Kidney glomerular epithelial cell (primary cell): ENCODE measurements around the gene OLIG1.

Source experiments
- DNase-seq: peaks from one replicate; lab custom pipeline; 2025; lab: John Stamatoyannopoulos, UW

OLIG1 gene

DNA sequence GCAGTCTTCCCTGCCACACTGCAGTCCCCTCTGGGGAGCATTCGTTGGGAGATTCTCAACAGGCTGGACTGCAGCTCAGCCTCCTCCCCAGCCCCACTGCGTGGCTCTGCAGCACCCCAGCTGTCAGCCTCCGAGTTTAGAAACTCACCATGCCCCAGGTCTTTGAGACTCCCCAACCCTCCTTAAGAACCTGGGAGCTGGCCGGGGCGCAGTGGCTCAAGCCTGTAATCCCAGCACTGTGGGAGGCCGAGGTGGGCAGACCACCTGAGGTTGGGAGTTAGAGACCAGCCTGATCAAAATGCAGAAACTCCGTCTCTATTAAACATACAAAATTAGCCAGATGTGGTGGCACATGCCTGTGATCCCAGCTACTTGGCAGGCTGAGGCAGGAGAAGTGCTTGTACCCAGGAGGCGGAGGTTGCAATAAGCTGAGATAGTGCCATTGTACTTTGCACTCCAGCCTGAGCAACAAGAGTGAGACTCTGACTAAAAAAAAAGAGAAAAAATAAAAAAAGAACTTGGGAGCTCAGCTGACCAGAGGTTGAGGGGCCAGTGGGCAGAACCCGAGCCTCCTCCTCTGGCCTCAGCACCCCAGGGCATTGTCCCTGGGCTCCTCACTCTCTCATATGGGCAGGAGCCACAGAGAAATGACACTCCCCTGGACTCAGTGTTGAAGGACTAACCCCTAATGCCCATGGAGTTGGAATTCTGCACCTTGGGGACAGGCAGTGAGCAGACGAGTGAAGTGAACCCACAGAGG lies 38.6 kb upstream of the OLIG1 start:
- DNase-seq: no peak

DNA sequence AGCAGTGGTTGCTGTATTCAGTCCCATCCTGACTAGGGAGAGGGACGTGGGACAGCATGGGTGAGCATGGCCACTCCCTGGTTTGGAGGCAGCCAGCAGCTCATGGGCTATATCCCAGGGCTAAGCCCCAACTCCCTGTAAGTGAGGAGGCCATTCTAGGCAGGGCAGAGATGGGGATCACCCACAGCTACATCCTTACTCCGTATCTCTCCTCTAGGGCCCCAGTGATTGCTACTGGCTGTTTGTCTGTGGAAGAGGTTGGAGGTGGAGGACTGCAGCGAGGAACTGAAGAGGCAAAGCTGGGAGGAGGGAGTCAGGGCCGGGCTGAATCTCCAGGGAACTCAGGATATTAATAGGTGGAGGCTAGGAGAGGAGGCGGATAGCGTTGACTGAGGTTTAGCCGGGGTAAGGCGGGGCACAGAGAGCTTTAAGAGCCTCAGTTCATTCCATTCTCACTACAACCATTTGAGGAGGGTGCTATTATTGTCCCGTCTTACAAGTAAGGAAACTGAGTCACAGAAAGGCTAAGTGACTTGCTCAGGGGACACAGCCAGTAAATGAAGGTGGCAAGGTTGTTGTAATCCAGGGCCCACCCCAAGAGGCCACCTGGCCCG lies 37.4 kb upstream of the OLIG1 start:
- DNase-seq: no peak

DNA sequence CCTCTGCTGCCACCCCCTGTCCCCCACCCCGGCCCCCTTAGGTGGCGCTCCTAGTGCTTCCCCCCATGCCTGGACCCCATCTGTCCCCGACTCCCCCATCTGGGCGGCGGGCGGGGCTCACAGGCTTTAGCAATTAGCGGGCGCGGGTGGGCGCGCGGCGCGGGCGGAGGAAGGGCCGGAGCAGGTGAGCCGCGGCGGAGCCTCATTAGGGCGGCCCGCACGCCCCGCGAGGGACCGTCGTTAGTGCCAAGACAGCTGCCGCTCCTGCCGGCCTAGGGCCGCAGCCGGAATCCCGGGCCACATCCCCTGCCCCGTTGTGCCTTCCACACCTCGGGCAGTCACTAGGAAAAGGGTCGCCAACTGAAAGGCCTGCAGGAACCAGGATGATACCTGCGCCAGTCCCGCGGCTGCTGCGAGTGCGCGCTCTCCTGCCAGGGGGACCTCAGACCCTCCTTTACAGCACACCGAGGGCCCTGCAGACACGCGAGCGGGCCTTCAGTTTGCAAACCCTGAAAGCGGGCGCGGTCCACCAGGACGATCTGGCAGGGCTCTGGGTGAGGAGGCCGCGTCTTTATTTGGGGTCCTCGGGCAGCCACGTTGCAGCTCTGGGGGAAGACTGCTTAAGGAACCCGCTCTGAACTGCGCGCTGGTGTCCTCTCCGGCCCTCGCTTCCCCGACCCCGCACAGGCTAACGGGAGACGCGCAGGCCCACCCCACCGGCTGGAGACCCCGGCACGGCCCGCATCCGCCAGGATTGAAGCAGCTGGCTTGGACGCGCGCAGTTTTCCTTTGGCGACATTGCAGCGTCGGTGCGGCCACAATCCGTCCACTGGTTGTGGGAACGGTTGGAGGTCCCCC lies 36.6 kb upstream of the OLIG1 start:
- no peak for DNase-seq

DNA sequence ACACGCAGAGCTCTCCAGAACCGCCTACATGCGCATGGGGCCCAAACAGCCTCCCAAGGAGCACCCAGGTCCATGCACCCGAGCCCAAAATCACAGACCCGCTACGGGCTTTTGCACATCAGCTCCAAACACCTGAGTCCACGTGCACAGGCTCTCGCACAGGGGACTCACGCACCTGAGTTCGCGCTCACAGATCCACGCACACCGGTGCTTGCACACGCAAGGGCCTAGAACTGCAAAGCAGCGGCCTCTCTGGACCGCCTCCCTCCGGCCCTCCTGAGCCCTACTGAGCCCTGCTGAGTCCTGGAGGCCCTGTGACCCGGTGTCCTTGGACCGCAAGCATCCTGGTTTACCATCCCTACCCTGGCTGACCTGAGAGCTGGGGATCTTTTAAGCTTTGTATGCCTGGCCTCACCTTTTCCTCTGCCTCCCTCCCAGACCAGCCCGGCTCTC lies 36.0 kb upstream of the OLIG1 start:
- no peak for DNase-seq

DNA sequence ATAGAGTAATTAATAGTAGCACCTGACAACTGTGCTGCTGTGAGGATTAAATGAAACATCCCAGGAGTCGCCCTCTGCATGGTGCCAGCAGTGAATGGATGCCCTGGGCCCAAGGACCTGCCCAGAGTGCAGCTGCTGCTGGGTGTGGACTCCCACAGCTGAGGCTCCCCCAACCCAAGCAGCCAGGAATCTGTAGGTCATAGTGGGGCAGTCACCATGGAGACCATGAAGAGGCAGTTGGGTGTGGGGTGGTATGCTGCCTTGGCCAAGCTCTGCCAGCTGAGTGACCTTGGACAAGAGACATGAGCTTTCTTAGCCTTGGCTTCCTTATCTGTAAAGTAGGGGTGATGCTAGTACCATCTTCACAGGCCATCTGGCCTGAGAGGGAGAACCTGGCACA lies 34.8 kb upstream of the OLIG1 start:
- no peak for DNase-seq

DNA sequence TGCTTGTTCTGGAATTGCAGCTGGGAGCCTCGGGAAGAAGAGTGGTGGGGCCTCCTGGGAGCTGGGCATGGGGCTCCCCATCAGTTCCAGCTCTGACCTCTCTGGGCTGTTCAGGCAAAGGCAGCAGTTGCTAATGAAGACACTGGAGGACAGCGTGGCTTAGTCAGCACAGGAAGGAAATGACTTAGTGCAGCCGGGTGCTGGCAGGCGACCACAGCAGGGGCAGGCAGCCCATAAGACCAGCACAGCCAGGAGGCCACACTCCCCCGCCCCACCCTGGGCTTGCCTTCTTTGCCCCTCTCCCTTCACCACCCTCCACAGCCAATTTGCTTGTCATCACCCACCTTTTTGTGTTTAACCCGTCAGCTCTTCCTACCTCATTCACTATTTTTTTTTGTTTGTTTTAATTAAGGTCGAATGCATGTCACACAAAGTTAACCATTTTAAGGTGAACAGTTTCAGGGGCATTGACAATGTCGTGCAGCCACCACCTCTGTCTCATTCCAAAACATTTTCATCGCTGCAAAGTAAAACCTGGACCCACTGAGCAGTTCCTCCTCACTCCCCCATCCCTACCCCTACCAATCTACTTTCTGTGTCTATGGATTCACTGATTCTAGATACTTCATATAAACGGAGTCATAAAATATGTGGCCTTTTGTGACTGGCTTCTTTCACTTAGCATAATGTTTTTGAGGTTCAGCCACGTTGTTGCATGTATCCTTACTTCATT lies 33.3 kb upstream of the OLIG1 start:
- DNase-seq: no peak

DNA sequence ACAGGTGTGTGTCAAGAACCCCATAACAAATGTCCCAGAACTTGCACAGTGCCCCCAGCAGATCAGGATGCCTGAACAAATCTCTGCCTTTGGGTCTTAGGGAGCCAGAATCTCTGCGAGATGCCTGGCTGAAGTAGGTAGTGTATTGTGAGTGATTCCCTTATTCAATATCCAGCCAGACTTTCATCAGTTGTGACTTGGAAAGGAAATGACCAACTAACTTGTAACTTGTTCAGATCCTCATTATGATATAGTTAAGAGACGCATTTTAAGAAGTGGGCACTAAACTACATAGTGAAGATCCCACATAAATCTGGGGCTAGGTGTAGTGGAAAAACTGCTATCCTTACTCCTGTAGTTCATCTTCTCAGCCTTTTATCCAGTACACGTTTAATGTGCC lies 32.4 kb upstream of the OLIG1 start:
- DNase-seq: no peak

DNA sequence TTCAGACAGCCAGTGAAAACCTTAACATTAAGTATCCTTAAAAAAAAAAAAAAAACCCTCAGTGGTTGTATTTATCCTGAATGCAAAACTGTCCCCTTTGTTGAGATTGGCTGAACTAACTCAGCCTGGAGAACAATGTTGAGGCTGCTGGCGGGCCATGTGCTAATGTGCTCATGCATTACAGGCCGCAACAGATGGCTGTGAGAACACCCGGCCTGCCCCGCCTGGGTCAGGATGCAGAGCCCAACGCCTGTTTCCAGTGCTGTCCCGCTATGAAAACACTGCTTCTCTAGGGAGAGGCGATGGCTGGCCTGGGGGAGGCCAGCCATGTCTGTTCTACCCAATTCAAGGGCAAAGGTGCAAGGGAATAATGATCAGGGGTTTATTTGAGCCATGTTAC lies 30.4 kb upstream of the OLIG1 start:
- no peak for DNase-seq

DNA sequence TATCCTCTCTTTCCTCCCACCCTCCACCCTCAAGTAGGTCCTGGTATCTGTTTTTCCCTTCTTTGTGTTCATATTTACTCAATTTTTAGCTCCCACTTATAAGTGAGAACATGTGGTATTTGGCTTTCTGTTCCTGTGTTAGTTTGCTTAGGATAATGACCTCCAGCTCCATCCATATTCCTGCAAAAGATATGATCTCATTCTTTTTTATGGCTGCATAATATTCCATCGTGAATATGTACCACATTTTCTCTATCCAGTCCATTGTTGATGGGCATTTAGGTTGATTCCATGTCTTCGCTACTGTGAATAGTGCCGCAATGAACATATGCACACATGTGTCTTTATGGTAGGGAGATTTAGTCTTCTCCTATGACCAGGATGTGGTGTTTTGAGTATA lies 29.7 kb upstream of the OLIG1 start:
- no peak for DNase-seq

DNA sequence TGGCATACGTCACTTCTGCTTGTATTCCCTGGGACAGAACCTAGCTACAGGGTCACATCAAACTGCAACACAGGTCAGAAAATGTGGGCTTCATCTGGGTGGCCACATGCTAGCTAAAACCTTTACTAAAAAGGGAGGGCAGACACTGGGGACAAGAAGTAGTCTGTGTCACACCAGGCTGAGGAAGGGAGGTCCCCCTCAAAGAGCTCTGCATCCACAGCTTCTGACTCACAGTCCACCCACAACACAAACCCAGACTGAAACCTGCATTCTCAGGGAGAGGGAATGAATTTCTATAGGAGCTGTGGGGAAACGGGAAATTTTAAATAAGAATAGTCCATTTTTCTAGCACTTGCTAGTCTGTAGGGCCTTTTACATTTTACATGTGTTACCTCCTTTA lies 28.0 kb upstream of the OLIG1 start:
- no peak for DNase-seq

DNA sequence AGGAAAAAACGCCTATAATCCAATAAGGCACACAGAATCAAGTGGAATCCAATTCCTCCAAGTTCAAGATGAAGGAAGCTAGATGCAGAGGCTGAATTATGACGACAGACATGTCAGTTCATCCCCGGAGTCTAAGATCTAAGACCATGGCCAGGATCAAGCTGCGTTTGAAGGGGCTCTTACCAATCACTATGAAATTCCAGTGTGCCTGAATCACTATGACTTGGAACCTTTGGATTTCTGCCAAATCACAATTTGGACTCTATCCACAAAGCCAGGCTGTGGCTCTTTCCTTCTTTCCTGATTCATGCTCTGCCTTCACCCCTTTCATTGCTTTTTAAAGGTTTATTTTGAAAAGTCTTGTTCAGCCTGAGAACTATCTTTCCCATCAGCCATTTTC lies 27.1 kb upstream of the OLIG1 start:
- peak; percentile 61 for DNase-seq

DNA sequence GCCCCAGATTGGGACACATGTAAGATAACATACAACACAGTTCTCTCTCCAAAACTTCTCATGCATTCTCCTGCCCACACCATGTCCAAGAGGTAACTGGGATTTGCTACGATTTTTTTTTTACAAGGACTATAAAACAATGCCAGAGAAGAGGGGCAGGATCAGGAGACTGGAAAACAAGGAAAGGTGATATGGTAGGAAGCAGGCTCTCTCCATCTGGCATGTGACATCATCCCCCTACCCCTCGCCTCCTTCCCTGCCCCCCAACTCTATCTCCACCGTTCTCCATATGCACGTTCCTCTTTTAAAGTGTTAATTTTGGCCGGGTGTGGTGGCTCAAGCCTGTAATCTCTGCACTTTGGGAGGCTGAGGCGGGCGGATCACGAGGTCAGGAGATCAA lies 23.5 kb upstream of the OLIG1 start:
- no peak for DNase-seq

DNA sequence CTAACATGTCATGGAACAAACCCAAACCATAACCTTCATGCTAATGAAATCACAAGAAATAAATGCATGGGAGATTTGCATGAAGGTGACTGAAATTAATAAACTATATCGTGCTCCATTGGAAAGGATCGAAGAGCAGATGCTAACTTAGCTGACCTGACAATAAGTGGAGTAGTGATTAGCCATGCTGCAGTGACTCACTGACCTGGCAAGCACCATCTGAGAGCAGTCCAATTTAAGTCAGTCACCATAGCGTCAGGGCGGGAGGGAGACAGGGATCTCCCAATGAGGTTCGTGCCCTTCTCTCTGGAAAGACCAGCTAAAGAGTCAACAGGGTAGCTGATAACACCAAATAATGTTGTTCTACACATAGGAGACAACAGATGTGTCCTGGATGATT lies 22.7 kb upstream of the OLIG1 start:
- no peak for DNase-seq

DNA sequence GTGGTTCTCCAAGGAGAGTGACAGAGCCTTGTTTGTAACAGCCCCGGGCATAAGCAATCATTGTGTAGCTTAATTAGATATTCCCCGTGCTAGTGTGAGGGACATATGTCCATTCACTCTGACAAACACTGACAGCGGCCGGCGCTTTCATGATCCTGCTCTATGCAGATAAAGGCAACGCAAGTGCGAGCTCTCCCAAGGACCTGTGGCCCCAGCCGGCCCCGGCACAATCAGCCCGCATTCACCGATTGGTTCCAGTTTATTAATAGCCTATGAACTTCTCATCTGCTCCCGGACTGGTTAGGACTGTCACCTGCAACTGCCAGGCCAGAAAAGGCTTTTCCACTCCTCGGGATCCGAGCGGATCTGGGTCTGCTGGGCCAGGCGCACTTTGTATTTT lies 18.0 kb upstream of the OLIG1 start:
- DNase-seq: no peak

DNA sequence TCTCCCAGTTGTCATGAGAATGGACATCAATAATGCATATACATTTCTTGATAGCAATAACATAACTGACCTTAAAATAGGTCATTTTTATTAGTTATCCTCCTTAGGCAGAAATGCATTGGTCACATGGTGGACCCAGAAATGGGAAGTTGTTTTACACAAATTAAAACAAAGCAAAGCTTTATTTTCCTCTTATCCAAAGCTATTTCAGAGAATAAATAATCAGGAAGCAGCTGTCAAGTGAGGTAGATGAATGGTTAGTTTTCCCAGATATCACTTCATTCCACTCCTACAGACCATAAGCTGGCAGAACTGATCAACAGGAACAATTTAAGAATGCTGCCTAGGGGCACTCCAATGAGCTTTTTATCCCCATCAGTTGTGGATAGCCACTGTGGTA lies 16.0 kb upstream of the OLIG1 start:
- DNase-seq: no peak

DNA sequence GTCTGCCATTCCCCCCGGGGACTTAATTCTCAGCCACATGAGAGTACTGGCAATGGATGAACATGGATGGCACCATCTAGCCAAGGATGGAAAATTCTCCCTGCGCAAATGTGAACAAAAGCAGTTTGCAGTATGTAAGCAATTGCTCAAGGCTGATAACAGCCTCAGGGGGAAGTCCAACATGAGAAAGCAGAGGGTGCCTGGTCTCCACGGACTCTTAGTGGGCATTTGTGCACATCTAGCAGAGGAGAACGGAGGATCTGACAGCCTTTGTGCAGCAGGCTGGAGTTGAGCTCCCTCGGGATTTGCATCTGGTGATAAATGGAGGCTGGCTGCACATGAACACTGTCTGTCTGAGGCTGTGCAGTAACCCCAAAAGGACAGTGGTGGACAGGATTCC lies 13.9 kb upstream of the OLIG1 start:
- no peak for DNase-seq

DNA sequence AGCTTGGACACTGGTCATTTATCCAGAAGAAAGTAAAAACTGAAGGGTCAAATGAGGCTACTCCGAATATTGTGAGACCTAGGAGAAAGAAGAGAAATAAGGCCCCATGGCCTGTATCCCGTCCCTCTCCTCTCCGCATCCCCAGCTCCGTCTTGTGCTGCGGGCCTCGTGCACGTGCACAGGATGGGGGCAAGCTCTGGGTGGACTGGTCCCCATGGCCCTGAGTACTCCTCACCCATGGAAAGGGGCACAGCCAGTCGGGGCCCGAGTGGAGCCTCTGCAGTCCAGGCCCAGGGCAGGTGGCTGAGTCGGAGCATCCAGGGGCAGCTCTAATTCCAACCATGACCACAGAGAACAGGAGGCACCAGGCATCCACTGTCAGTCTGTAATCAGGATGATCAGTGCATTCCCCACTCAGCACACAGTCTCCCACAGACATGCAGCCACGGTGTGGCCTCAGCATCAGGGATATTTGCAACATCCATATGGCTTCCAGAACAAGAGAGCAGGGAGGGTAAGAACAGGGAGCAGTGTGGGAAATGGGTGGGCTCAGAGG lies 12.5 kb upstream of the OLIG1 start:
- no peak for DNase-seq

DNA sequence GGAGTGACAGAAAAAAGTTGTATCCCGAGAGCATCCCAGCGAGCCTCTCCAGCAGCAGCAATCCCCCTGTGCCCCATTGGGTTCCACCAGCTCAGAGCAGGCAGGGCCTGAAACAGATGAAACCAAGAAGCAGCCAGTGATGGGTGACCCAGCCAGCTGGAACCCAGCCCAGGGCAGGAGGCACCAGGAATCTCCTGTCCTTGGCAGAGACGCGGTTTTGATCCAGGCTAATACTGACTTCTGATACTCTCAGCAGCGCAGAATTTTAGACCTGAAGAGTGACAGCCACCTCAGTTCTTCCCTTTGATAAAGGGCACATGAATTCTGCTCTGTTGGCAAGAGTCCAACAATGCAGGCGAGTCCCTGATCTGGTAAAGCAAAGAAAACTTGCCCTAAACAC lies 11.4 kb upstream of the OLIG1 start:
- DNase-seq: no peak

DNA sequence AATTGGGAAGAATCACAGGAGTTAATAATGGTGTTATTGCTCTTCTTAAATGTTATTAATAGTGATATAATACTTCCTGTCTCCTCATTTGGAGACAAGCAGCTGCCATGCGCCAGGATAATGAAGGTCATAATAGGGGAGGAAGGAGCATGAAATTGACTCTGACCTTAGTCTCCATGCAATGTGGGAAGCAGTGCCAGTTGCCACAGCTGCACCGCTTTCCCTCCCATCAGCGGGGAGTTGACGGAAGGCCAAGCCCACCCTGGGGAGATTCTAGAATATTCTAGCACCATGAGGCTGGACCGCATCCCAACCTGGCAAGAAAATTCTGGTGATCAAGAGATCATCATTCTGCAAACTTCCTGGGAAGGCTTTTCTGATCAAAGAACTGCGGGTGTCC lies 11.0 kb upstream of the OLIG1 start:
- no peak for DNase-seq

DNA sequence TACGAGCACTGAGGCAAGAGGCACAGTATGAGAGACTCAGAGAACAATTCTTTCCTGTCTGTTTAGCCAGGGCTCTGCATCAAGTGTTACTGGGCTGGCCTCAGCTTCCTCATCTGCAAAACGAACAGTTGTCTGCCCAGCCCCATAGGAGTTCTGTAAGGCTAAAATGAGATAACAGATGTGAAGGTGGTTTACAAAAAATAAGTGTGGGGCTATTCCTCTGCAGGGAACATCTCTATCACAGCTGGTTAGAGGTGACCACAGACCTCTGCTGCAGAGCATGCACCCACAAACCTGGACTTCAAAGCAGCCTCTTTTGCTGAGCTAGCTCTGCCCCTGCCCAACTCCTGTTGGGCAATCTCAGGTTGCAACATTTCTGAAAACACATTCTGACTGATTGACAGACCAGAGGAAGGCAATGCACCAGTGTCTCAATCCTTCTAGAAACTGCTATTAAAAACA lies 10.5 kb upstream of the OLIG1 start:
- DNase-seq: no peak

DNA sequence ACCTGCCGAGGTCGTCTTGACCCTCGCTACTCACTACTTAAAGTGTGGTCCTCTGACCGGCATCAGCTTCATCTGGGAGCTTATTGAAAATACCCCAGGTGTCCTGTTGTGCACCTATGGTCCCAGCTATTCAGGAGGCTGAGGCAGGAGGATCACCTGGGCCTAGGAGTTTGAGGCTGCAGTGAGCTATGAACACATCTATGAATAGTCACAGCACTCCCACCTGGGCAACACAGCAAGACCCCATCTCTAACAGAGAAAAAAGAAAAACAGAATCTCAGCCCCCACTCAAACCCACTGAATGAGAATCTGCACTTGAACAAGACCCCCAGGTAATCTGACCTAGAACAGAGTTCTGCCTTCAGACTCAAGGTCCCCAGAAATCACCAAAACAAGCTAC lies 8.7 kb upstream of the OLIG1 start:
- DNase-seq: no peak

DNA sequence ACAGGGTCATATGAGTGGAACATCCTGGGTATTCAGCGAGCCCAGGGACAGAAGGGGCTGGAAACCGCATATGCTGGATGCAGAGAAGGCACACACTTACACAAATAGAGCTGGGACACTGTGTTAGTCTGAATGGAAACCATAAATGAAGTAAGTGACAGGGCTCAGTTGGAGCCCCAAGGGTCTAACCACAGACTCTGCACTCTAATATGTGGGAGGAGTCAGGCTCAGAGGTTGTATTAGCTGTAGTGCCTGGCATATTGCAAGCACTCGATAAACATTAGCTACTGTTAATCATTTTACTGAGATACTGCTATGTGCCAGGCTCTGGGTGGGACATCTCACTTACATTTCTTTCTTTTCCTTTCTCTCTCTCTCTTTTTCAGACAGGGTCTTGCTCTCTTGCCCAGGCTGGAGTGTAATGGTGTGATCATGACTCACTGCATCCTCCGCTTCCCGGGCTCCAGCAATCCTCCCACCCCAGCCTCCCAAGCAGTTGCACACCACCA lies 6.5 kb upstream of the OLIG1 start:
- DNase-seq: no peak
